GM12872 (cell line): Measurements from ENCODE around the gene PLPPR1.

Experiments used
- TF ChIP-seq, protein P1 (sequence below): IDR thresholded peaks from 3 replicates; pipeline ENCODE4 v1.5.1; 2011; ENCODE audit warnings: low read depth, mild to moderate bottlenecking, low read length, moderate library complexity; ENCODE audit not compliant: insufficient read depth

PLPPR1 gene

DNA sequence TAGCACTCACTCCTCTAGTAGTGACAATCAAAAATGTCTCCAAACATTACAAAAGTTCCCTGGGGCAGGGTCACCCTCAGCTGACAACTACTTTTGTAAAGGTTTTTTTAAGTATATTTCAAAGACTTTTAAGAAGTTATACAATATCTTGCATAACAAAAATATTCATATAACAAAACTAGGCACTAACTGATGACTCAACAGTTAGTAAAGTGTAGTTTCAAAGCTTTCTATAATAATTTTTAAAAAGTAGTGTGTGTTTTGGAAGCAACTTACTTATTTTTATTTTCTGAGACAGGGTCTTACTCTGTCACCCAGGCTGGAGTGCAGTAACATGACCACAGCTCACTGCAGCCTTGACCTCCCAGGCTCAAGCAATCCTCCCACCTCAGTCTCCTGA, 271.4 kb downstream of the PLPPR1 start:
- TF ChIP-seq, protein P1, sequence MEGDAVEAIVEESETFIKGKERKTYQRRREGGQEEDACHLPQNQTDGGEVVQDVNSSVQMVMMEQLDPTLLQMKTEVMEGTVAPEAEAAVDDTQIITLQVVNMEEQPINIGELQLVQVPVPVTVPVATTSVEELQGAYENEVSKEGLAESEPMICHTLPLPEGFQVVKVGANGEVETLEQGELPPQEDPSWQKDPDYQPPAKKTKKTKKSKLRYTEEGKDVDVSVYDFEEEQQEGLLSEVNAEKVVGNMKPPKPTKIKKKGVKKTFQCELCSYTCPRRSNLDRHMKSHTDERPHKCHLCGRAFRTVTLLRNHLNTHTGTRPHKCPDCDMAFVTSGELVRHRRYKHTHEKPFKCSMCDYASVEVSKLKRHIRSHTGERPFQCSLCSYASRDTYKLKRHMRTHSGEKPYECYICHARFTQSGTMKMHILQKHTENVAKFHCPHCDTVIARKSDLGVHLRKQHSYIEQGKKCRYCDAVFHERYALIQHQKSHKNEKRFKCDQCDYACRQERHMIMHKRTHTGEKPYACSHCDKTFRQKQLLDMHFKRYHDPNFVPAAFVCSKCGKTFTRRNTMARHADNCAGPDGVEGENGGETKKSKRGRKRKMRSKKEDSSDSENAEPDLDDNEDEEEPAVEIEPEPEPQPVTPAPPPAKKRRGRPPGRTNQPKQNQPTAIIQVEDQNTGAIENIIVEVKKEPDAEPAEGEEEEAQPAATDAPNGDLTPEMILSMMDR = no peak

DNA sequence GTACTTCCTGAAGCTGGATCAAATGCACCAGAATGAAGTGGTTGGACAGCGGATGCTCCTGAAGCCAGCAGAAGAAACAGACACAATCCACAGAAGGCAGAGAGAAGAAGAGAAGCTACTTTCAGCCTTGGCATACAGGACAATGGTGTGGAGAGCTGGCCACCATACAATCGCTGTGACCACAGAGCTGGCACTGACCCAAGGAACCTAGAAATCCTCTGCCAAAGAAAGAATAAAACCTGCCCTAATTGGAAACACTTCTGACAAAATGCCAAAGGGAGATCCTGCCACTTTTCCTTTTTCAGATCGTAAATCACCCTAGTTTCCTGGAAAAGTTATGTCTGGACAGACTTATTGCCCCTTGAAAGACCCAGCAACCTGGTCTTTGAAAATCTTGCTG, 278.5 kb downstream of the PLPPR1 start:
- TF ChIP-seq, protein P1 = no peak

DNA sequence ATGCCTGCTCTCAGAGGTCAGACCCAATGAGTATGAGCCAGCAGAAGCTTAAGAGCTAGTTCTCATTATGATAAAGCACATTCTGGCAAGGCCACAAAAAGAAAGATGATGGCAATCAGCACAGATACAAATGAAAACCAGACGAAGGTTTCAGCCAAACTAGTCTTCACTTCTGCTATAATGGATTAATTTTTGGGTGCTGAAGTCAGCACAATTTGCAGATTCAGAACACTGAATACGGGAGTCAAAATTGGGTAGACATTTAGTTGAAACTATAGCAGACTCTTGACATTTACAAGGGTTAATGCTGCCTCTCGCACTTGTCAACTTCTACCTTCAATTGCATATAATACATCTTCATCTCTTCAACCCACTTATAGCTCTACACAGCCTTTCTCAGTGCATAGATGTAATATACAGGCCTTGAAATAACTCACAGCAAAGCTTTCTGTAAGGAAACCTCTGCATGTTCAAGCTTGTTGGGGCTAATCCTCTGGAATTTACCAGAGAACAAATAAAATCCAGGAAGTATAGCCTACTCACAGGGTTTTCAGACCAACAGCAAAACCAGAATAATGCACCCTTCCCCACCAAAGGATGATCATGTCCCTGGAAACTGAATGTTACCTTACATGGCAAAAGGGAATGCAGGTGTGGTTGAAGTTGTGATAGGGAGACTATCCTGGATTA, 279.1 kb downstream of the PLPPR1 start:
- TF ChIP-seq, protein P1 = no peak

DNA sequence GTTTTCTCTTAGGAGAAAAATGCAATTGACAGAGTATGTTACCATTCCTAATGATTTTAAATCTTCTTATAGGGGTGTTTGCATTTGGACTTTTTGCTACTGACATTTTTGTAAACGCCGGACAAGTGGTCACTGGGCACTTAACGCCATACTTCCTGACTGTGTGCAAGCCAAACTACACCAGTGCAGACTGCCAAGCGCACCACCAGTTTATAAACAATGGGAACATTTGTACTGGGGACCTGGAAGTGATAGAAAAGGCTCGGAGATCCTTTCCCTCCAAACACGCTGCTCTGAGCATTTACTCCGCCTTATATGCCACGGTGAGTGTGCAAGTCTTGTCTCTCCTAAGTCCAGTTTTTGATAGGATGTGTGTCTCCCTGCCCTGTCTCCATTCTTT, 280.6 kb downstream of the PLPPR1 start:
- TF ChIP-seq, protein P1 = no peak

DNA sequence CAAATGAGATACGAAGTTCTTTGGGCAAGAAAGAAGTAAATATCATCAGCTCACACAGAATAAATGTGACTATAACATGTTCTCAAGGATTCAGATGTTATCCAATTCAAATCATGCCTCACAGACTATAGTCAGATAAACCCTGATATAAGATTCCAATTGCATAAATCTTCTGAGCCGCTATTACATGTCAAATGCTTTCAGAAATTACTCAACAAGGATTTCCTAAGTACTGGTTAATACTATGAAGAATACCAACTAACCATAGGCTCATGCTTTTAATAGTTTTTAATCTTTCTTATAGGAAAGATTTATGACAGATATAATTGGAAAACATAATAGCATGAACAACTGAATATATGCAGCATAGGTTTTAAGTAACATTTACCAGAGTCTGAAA, 282.7 kb downstream of the PLPPR1 start:
- TF ChIP-seq, protein P1 = no peak

DNA sequence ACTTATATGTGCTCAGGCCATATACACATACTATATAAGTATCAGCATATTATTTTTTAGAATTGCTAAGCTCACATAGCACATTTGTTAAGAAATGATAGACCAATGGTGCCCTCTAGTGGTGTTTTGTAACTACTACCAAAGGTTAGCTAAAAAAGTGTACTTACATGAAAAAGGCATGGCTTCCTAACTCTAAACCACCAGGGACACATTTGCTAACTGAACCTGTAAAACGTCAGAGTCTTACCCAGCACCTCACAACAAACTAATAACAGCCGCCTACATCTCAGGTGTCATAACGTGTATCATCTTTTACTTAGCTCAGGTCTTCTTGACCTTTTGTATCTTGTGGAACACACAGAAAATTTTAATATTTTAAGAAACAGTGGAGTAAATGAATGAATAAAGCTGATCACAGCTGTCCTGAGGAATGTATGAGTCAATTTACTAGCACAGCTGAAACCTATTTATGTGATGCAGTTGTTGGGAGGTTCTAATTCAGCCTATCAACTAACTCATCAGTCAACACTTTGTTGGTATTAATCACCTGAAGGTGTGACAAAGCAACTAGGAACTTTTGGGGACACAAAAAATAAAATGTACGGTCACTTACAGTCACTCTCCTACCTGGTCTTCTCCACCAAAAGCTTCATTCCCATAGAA, 283.4 kb downstream of the PLPPR1 start:
- TF ChIP-seq, protein P1 = peak; percentile 51; the same call in 2 of the 3 replicates

DNA sequence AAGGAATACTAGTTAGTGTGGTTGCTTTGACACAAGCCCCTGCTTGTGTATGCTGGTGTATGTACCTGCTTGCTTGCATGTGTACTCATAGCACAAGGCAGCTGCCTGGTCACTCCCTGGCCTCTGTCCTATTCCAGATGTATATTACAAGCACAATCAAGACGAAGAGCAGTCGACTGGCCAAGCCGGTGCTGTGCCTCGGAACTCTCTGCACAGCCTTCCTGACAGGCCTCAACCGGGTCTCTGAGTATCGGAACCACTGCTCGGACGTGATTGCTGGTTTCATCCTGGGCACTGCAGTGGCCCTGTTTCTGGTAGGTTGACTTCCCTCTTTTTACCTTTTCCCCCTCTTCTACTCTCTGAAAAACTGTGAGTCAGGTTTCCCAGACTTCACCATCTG, 284.1 kb downstream of the PLPPR1 start:
- TF ChIP-seq, protein P1 = no peak
